ENCODE data around the gene SLC36A4. TPM values are rescaled to one million over a fixed set of nuclear protein-coding genes. Genes with fewer than 3 reads are reported as not detected.
"Not testable (repeated sequence)": the region's sequence is repeated elsewhere in the genome, so short reads cannot be mapped to it uniquely, and the experiment has no call there.

SLC36A4 gene
- total RNA-seq, 1 experiment from 2014 or later: 21.3 TPM

DNA sequence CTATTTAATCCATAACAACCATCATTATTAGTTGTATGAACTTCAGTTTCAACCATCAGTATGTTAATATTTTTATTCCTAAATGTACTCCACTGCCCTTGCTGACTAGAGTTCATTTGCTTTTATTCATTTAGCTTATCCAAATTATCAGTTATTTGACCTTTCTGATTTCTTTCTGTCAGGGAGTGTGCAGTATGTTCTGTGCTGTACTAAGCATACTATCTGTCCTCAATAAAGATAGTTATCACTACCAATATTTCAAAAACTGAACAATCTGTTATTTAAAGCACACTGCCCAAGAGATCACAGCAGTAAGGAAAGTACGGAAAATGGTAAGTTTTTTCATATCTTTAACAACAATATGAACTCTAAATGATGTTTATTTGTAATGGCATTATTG is 8.3 kb downstream of the SLC36A4 start:
- no TSS peak for BruUV-seq (replicated peaks)
- no peak for TF ChIP-seq EZH2phosphoT487 (IDR thresholded peaks at IDR 0.05; ENCODE audit: borderline replicate concordance, low read length)
- no peak for TF ChIP-seq CTCF (conservative IDR thresholded peaks at IDR 0.05; ENCODE audit: low read depth, low read length)
- no peak for TF ChIP-seq EZH2 (IDR thresholded peaks at IDR 0.05; ENCODE audit: low read length, unreplicated experiment)
- Histone ChIP-seq H3K27me3 (ENCODE audit: low read length) (no peaks in the 10 kb centered on the region), H3K27ac (ENCODE audit: low read length) (no peak overlapping the region), H3K9me2 (replicated peaks; ENCODE audit: low read length) (no peaks in the 10 kb centered on the region), H2AFZ (ENCODE audit: low read length) (no peak overlapping the region), H3K4me2 (ENCODE audit: low read length) (no peak overlapping the region), H3K9ac (ENCODE audit: low read length) (no peak overlapping the region), H3K4me1 (ENCODE audit: insufficient read depth, low read length) (no peaks in the 10 kb centered on the region), H3F3A (ENCODE audit: low read length, unreplicated experiment) (no peaks in the 10 kb centered on the region), H3K79me2 (ENCODE audit: low read length) (peaks cover 40% of the 10 kb centered on the region), H3K9me3 (ENCODE audit: low read length) (no peaks in the 10 kb centered on the region), H3K36me3 (ENCODE audit: low read depth, low read length) (0 out of 2 replicates have a peak, but pooled peaks cover 7% of the 10 kb centered on the region), H3K4me3 (ENCODE audit: low read length) (no peak overlapping the region), H4K20me1 (ENCODE audit: low read length) (no peaks in the 10 kb centered on the region)
- CTCF ChIA-PET: no interaction called here
- POLR2A ChIA-PET (ENCODE audit: unreplicated experiment): interaction anchor here (0.6 kb wide), 1 partner anchor 10 kb away, joined by 7 read pairs; no protein-coding TSS in a partner anchor
- intact Hi-C loops (cut with micrococcal nuclease): no loop called here
- DNase-seq: no peak
- ATAC-seq: no peak

GRCh38 chr11:93188726-93189125 is 9.1 kb downstream of the SLC36A4 start:
- no peaks in the 10 kb centered on the region for H3K9me2 ChIP-seq (replicated peaks; ENCODE audit: low read length)
- no peaks in the 10 kb centered on the region for H3K9me3 ChIP-seq (ENCODE audit: low read length)
- H3K79me2 ChIP-seq (ENCODE audit: low read length): peaks cover 35% of the 10 kb centered on the region
- DNase-seq (no peak), ATAC-seq (no peak)
- CTCF ChIA-PET: no interaction called here
- POLR2A ChIA-PET (ENCODE audit: unreplicated experiment): no interaction called here
- TF ChIP-seq EZH2 (IDR thresholded peaks at IDR 0.05; ENCODE audit: low read length, unreplicated experiment) (no peak), CTCF (conservative IDR thresholded peaks at IDR 0.05; ENCODE audit: low read depth, low read length) (no peak), EZH2phosphoT487 (IDR thresholded peaks at IDR 0.05; ENCODE audit: borderline replicate concordance, low read length) (no peak)
- no peak overlapping the region for H3K9ac ChIP-seq (ENCODE audit: low read length)
- H3F3A ChIP-seq (ENCODE audit: low read length, unreplicated experiment): no peaks in the 10 kb centered on the region
- no peak overlapping the region for H2AFZ ChIP-seq (ENCODE audit: low read length)
- H3K27ac ChIP-seq (ENCODE audit: low read length): no peak overlapping the region
- no peaks in the 10 kb centered on the region for H3K4me1 ChIP-seq (ENCODE audit: insufficient read depth, low read length)
- 0 out of 2 replicates have a peak, but pooled peaks cover 11% of the 10 kb centered on the region for H3K36me3 ChIP-seq (ENCODE audit: low read depth, low read length)
- no peak overlapping the region for H3K4me2 ChIP-seq (ENCODE audit: low read length)
- intact Hi-C loops (cut with micrococcal nuclease): no loop called here
- H4K20me1 ChIP-seq (ENCODE audit: low read length): no peaks in the 10 kb centered on the region
- no TSS peak for BruUV-seq (replicated peaks)
- H3K27me3 ChIP-seq (ENCODE audit: low read length): no peaks in the 10 kb centered on the region
- no peak overlapping the region for H3K4me3 ChIP-seq (ENCODE audit: low read length)

DNA sequence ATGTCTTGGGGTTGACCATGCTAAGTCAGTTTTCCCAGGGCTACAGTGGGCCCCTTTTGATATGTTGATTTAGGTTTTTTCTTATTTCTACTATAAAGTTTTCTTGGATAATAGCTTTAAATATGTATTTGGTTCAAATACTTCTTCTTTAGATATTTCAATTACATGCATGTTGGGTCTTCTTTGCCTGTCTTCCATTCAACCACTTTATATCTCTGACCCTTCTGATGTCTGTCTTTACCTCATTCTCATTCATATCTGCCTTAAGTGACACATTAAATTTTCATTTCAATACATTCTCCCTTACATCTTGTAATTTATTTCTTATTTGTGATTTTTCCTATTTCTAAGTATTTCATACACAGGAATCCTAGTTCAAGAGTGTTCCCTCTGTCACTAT is 10.5 kb downstream of the SLC36A4 start:
- TF ChIP-seq EZH2phosphoT487 (IDR thresholded peaks at IDR 0.05; ENCODE audit: borderline replicate concordance, low read length): no peak
- Histone ChIP-seq H3K9me3 (ENCODE audit: low read length) (no peaks in the 10 kb centered on the region), H3K9me2 (replicated peaks; ENCODE audit: low read length) (no peaks in the 10 kb centered on the region), H3K9ac (ENCODE audit: low read length) (no peak overlapping the region), H2AFZ (ENCODE audit: low read length) (no peak overlapping the region), H3K27me3 (ENCODE audit: low read length) (no peaks in the 10 kb centered on the region), H3K4me1 (ENCODE audit: insufficient read depth, low read length) (no peaks in the 10 kb centered on the region), H3F3A (ENCODE audit: low read length, unreplicated experiment) (no peaks in the 10 kb centered on the region), H3K79me2 (ENCODE audit: low read length) (peaks cover 27% of the 10 kb centered on the region), H3K36me3 (ENCODE audit: low read depth, low read length) (0 out of 2 replicates have a peak, but pooled peaks cover 11% of the 10 kb centered on the region), H3K4me3 (ENCODE audit: low read length) (no peak overlapping the region), H4K20me1 (ENCODE audit: low read length) (no peaks in the 10 kb centered on the region), H3K4me2 (ENCODE audit: low read length) (no peak overlapping the region), H3K27ac (ENCODE audit: low read length) (no peak overlapping the region)
- ATAC-seq (no peak), DNase-seq (no peak)
- POLR2A ChIA-PET (ENCODE audit: unreplicated experiment): no interaction called here
- no TSS peak for BruUV-seq (replicated peaks)
- intact Hi-C loops (cut with micrococcal nuclease): no loop called here
- CTCF ChIA-PET: no interaction called here

- POLR2A ChIA-PET (ENCODE audit: unreplicated experiment); H3K9me3 ChIP-seq (ENCODE audit: low read length); H3K4me2 ChIP-seq (ENCODE audit: low read length); CTCF ChIA-PET; H3K4me1 ChIP-seq (ENCODE audit: insufficient read depth, low read length); H3K27ac ChIP-seq (ENCODE audit: low read length); H4K20me1 ChIP-seq (ENCODE audit: low read length); H3K4me3 ChIP-seq (ENCODE audit: low read length); H3K27me3 ChIP-seq (ENCODE audit: low read length); BruUV-seq (replicated peaks); ATAC-seq; H3K79me2 ChIP-seq (ENCODE audit: low read length); intact Hi-C loops (cut with micrococcal nuclease); H3F3A ChIP-seq (ENCODE audit: low read length, unreplicated experiment); H3K9me2 ChIP-seq (replicated peaks; ENCODE audit: low read length); DNase-seq; H2AFZ ChIP-seq (ENCODE audit: low read length); H3K9ac ChIP-seq (ENCODE audit: low read length): not testable (repeated sequence)
- peaks cover 29% of the 10 kb centered on the region for H3K36me3 ChIP-seq (ENCODE audit: low read depth, low read length)
Observed at GRCh38 chr11:93177891-93178290, 19.9 kb downstream of the SLC36A4 start.

All from PC-3 (cell line).